ENCODE results near the gene CSNK1G2.

DNA sequence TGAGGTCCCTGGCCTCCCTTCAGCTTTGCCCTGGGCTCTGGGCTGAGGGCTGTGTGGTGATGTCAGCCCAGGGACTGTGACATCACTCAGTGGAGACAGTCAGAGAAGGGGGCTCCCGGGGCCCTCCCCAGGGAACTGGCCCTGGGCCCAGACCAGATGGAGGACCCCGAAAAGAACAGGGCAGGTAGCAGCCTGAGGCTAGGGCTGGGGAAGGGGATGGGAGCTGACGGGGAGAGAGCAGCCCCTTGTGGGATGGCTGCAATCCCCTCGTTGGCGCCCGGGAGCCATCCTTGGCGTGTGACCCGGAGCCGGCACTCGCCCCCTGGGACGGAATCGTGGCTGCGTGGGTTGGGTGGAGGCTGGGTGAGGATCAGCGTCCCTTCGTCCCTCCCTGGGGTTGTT is 13.6 kb downstream of the CSNK1G2 start:
- TF ChIP-seq, protein P1, sequence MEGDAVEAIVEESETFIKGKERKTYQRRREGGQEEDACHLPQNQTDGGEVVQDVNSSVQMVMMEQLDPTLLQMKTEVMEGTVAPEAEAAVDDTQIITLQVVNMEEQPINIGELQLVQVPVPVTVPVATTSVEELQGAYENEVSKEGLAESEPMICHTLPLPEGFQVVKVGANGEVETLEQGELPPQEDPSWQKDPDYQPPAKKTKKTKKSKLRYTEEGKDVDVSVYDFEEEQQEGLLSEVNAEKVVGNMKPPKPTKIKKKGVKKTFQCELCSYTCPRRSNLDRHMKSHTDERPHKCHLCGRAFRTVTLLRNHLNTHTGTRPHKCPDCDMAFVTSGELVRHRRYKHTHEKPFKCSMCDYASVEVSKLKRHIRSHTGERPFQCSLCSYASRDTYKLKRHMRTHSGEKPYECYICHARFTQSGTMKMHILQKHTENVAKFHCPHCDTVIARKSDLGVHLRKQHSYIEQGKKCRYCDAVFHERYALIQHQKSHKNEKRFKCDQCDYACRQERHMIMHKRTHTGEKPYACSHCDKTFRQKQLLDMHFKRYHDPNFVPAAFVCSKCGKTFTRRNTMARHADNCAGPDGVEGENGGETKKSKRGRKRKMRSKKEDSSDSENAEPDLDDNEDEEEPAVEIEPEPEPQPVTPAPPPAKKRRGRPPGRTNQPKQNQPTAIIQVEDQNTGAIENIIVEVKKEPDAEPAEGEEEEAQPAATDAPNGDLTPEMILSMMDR (IDR thresholded peaks at IDR 0.05): no peak
- no peak for TF ChIP-seq ZFX (IDR thresholded peaks at IDR 0.05; ENCODE audit: borderline replicate concordance)
